HG02973 (cell line): ENCODE data around the gene CRHR2.
"Not testable (repeated sequence)": the region's sequence is repeated elsewhere in the genome, so short reads cannot be mapped to it uniquely, and the experiment has no call there.

Experiments used
- ATAC-seq: cut with Tn5 transposase; IDR thresholded peaks from one replicate; pipeline ENCODE4 v1.9.1; 2021; ENCODE audit warnings: moderate library complexity; ENCODE audit not compliant: unreplicated experiment

The CRHR2 gene

DNA sequence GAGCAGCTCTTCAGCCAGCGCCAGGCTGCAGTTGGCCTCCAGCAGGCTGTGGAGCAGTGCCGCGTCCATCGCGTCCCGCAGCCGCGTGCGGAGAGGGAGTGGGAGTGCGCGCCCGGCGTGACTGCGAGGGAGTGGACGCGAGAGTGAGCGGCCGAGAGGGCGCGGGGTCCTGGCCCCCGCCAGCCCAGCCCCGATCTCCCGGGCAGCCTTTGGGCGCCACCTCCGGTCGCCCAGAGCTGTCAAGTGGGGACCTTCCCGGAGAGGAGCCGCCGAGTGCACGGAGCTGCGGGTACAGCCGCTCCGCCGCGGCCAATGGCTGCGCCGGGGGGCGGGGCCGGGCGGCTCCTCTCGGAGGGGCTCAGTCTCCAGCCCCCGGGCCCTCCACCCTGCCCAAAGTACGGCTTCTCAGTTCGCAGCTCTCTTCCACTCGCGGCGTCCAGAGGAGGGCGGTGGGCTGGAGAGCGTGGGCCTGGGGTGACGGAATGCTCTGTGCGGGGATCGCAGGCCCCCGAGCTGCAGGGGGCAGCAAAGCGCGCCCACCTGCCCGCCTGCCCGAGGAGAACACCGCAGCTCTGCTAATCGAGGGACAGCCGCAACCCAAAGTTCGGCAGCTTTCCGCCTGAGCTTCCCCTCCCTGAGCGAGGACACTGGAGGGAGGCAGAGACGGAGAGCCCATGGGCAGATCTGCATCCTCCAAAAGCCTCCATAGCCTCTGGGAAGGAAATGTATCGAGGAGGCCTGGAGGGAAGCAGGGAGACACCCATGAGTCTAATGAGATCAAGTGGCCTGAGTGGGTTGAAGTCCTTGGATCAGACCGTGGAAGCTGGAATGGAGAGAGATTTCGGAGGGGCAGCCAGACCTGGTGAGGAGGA, at the start of gene CRHR2:
Gene CRHR2 (minus strand): TSS at position 245 of the 872 bp plus-strand sequence. CDS start 176 bp downstream, at position 69.
- no peak for ATAC-seq

DNA sequence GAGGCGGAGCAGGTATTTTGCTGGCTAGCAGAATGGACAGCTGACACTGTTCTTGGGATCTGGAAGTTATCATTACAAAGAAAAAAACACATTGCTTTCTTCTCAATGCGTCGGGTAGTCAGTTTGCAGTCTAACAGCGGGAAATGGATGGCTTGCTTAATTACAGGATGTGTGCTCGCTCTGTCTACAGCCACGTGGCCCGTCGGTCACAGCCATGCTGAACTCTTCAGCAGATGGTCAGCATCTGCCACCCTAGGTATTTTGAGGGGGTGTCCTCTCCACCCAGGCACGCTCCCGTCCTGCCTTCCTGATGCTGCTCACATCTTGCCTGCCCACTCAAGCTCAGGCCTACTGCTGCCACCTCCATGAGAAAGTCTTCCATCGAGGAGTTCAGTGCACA, 49.3 kb upstream of the CRHR2 start:
- no peak for ATAC-seq

- ATAC-seq, result no peak
Observed at GRCh38 chr7:30730996-30731395, 48.7 kb upstream of the CRHR2 start.

DNA sequence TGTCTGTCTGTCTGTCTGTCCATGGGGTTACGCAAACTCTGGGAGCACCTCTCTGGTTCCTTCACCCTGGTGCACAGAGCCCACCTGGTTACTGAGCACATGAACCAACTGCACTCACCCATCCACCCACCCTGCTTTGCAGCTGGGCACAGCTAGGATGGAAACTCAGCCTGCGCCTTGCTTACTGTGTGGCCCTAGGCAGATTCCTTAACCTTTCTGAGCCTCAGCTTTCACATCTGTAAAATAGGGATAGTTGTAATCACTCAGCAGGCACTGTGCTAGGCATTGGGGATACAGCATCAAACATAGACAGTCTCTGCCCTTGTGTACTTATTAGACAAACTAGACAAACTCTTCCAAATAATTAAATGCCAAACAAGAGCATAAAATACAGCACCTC, 47.8 kb upstream of the CRHR2 start:
- ATAC-seq, result no peak

- no peak for ATAC-seq
Observed at GRCh38 chr7:30729642-30730041, 47.4 kb upstream of the CRHR2 start.

- no peak for ATAC-seq
Observed at GRCh38 chr7:30728591-30729100, 46.4 kb upstream of the CRHR2 start.

DNA sequence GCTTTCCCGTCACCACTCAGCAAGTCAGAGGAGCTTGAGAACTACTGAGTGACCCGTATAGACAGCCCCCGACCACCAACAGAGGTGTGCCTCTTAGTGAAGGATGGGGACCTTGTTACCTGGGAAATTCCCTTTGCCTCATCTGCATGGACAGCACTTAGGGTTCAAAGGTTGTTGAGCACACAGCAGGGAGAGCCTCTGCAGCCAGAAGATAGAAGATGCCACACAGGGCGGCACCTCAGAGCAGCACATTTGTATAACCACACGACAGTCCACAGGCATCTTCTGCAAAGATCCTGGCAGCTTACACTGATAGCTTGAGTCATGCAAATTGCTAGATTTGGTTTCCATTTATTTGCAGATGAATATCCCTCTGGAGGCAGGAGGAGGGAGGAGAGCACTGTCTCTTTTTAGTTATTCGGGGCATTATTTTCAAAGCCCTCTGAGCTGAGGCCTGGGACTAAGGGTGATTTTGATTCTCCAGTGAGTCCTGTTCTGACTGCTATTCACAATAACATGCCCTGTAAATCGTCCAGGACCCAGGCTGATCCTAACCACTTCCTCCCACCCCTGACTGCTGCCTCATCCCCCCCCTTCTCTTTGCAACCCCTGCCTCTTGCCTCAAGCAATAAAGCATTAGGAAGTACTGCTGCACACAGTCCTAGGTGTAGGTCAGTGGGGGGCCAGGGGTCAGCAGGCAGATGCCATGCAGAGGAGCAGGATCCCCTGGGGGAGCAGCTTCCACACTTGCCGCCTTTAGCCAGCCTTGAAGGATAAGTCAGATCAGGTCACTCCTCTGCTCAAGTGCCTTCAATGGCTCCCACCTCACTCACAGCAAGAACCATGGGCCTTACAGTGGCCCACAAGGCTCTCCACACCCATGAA, 45.0 kb upstream of the CRHR2 start:
- no peak for ATAC-seq

DNA sequence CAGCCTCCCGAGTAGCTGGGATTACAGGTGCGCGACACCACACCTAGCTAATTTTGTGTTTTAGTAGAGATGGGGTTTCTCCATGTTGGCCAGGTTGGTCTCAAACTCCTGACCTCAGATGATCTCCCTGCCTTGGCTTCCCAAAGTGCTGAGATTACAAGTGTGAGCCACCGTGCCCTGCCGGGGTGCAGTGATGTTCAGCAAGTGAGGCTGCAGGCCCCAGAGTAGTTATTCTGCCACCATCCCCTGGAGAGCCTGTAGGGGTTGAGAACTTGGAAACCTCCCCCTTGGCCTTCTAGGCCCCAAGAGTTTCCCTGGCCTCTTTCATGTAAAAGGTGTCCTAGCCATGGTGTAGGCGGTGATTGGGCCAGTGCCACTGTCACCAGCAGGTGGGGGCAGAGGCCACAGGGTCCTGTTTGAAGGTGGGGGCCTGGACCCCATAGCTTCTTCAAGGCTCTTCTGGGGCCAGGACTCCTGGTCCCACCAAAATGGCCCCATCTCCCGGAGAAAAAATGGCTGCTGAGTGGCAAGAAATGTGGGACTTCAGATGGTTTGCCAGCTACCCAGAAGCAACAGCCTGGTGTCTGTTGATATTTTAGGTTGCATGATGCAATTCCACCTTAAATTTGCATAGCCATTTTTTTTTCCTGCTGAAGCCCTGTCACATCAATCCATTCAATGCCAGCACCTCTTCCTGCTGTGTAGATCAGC, 44.2 kb upstream of the CRHR2 start:
- no peak for ATAC-seq

- ATAC-seq, result no peak
Observed at GRCh38 chr7:30723776-30724175, 41.5 kb upstream of the CRHR2 start.

- no peak for ATAC-seq
Observed at GRCh38 chr7:30722671-30723070, 40.4 kb upstream of the CRHR2 start.

- ATAC-seq, result no peak
Observed at GRCh38 chr7:30722187-30722586, 39.9 kb upstream of the CRHR2 start.

DNA sequence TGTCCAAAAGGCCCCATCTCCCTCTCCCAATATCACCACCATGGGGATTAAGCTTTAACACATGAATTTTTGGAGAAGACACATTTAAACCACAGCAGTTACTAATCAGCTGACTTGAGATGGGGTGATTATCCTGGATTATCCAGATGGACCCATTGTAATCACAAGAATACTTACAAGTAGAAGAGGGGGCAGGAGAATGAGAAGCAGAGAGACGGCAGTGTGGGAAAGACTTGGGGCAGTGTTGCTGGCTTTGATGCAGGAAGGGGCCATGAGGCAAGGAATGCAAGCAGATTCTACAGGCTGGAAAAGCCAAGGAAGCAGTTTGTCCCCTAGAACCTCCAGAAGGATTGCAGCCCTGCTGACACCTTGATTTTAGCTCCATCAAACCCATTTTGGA, 39.0 kb upstream of the CRHR2 start:
- no peak for ATAC-seq

GRCh38 chr7:30719434-30719833, 37.2 kb upstream of the CRHR2 start:
- not testable (repeated sequence) for ATAC-seq

GRCh38 chr7:30717181-30717580, 34.9 kb upstream of the CRHR2 start:
- ATAC-seq, result no peak

- ATAC-seq, result no peak
Observed at GRCh38 chr7:30714129-30714528, 31.9 kb upstream of the CRHR2 start.

GRCh38 chr7:30713392-30713791, 31.1 kb upstream of the CRHR2 start:
- no peak for ATAC-seq

DNA sequence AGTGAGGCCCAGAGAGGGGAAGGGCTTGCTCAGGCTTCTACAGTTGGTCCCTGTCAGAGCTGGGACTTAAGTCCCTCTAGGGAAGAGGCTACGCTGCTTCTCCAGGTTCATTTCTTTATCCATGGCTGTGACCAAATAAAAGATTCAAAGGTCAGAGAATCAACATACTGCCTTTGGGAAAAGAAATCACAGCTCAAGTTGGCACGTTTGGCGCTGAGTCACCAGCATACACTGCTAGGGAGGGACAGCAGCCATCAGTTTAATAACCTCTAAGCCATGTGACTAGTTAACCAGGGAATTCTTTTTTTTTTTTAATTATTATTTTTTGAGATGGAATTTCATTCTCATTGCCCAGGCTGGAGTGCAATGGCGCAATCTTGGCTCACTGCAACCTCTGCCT, 28.4 kb upstream of the CRHR2 start:
- ATAC-seq, result no peak

DNA sequence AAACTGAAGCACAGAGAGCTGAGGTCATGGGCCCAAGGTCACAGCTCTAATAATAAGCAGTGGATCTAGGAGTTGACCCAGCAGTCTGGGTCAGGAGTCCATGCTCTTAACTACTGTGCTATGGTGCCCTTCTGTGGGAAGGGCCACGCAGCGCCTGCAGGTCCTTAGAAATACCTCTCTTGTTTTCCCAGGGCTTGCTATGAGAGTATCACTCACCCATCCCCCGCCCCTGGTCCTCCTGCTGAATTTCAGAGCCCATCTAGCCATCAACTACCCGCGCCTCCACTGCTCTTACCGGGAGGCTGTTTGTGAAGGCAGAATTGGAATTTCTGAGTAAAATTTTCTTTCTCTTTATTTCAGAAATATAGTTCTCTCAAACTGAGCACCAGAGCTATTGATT, 27.3 kb upstream of the CRHR2 start:
- no peak for ATAC-seq

DNA sequence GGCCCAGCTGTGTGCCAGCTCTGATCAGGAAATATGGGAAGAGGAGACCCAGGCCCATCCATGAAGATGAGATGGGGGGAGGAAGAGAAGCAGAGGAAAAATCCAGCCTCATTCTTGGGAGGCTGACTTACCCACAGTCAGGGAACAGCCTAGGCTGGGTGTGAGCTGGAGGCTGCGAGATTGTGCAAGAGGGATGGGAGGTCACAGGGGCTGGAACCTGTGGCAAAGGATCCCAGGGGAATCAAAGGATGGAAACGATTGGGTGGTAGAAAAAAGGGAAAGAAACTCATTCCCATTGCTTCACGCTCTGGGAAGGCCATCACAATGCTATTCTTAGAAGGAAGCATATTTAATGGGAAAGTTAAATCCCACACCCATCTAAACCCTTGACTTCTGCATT, 26.7 kb upstream of the CRHR2 start:
- ATAC-seq, result no peak

DNA sequence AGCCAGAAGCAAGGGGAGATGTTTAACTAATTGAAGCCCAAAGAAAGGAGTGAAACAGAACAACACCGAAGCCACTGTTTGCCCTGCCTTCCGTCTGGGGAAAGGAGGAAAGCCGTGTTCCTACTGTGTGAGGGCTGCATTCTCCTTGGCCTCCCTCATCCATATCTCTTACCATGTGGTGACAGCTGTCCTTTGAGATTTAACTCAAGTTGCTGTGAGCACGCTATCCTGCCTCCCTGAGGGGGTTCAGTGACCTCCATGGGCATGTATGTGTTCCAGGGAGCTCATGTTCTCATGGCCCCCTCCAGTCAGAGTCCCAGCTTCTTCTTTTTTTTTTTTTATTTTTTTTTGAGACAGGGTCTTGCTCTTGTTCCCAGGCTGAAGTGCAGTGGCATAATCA, 26.2 kb upstream of the CRHR2 start:
- no peak for ATAC-seq
